ENCODE data around the gene CBFA2T2.

CBFA2T2 gene

DNA sequence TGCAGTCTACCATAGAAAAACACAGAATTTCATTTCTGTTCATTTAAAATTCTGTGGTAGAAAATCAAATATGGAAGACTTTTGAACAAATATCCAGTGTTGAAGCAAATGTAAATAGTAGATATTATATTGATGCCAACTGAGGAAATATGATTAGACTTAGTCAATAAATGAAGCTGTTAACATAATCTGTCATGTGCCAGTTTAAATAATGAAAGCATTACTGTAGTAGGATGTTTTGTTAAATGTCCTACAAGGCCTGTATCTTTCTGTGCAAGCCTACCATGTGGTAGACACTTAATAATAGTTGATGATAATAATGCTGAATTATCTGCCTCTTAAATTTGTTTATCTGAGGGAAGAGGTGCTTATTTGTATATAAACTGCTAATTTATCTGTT, 55.9 kb downstream of the CBFA2T2 start:
- TF ChIP-seq, protein P1, sequence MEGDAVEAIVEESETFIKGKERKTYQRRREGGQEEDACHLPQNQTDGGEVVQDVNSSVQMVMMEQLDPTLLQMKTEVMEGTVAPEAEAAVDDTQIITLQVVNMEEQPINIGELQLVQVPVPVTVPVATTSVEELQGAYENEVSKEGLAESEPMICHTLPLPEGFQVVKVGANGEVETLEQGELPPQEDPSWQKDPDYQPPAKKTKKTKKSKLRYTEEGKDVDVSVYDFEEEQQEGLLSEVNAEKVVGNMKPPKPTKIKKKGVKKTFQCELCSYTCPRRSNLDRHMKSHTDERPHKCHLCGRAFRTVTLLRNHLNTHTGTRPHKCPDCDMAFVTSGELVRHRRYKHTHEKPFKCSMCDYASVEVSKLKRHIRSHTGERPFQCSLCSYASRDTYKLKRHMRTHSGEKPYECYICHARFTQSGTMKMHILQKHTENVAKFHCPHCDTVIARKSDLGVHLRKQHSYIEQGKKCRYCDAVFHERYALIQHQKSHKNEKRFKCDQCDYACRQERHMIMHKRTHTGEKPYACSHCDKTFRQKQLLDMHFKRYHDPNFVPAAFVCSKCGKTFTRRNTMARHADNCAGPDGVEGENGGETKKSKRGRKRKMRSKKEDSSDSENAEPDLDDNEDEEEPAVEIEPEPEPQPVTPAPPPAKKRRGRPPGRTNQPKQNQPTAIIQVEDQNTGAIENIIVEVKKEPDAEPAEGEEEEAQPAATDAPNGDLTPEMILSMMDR (IDR thresholded peaks at IDR 0.05; ENCODE audit: insufficient read depth, missing control alignments): no peak
- FAIRE-seq: no peak

DNA sequence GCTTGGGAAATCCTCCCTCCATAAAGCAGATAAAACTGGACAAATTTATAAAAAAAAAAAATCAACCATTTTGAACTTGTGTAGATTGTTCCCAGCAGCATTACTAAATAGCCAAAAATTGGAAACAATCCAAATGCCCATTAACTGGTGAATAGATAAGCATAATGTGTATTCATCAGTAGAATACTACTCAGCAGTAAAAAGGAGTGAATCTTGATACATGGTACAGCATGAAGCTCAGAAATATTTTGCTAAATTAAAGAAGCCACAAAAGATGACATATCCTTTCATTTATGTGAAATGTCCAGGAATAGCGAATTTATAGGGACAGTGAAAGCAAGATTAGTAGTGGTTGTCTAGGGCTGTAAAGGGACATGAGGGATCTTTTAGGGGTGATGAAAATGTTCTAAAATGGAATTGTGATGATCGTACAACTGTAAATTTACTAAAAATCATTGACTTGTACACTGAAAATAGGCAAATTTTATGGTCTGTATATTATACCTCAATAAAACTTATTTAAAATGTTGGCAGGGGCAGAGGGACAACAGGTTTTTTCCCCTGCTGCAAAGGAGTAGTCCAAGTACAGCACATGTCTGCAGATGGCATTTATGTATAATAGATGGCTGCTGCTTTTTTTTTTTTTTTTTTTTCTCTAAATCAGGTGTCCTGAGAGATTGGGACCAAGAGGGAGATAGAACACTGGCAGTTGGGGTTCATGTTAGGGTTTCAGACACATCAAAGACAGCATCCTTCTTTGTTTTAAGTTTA, 59.5 kb downstream of the CBFA2T2 start:
- FAIRE-seq (no peak), DNase-seq (ENCODE audit: insufficient read length, low spot score) (no peak)
- TF ChIP-seq, protein P1 (IDR thresholded peaks at IDR 0.05; ENCODE audit: insufficient read depth, missing control alignments): no peak

More for the DNA sequence above, 55.9 kb downstream of the CBFA2T2 start:
- no peak for DNase-seq (ENCODE audit: insufficient read length, low spot score)

DNA sequence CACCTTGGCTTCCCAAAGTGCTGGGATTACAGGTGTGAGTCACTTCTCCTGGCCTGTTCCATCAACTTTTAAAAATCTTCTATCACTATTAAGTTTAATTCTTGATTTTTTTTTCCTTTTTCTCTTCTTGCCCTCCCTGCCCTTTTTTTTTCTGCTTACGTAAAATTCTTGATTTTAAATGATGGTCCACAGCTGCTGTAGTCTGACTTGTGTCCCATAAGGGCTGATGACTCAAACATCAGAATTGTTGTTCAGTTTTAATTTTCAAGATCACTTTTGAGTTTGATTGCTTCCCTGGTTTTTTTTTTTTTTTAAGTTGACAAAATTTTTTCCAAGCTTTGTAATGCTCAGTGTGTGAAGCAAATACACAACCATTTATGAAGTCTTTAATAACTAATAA, 61.9 kb downstream of the CBFA2T2 start:
- TF ChIP-seq, protein P1 (IDR thresholded peaks at IDR 0.05; ENCODE audit: insufficient read depth, missing control alignments): no peak
- DNase-seq (ENCODE audit: insufficient read length, low spot score) (no peak), FAIRE-seq (no peak)

DNA sequence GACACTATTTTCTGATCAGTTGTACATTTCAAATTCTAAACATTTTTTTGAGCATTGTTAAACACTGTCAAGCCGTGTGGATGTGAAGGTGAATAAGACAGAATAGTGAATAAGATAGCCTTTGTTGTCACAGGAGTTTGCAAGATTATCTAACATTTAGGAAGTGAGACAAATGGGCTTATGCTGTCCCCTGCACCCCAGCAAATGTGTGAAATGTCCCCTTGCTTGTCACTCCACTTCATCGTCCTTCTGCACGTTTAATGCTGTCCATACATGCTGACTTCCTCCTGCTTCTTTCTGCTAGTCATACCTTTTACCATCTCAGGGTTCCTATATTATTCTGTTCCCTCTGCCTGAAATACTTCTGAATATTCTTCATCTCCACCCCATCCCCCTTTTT, 62.6 kb downstream of the CBFA2T2 start:
- no peak for FAIRE-seq
- TF ChIP-seq, protein P1 (IDR thresholded peaks at IDR 0.05; ENCODE audit: insufficient read depth, missing control alignments): no peak

DNA sequence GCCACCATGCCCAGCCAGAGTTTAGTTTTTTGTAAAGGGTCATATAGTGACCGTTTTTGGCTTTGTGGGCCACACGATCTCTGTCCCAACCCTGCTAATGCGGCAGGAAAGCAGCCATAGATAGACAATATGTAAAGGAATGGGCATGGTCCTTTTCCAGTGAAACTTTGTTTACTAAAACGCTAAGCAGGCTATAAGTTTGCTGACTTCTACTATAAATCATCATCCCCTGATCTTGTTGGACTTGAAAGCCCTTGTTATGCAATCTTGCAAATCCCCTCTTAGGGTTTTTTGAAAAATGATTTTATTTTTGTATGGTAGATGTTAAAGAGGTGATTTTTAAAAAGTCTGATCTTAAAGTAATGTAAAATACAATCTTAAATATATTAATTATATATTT, 63.6 kb downstream of the CBFA2T2 start:
- FAIRE-seq: no peak

More for the DNA sequence above, 62.6 kb downstream of the CBFA2T2 start:
- no peak for DNase-seq (ENCODE audit: insufficient read length, low spot score)

DNA sequence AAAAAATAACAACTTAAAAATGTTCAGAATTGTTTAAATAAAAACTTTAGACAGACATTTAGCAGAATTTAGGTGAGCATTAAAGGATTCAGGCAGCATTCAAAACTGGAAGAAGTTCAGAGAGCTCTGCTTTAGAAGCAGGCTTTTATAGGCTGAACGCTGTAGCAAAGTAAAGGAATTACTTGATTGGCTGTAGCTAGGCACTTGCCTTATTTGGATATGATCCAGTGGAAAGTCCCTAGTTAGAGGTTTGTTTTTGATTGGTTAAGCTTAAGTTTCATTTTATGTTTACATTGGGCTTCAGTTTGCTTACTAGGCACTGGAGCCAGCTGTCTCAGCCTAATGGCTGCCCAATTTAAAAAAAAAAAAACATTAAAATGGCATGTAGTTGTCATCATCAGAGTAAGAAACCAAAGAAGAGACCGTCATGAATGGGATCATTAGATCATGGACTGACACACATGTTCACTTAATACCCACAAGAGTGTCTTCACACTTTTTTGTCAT, 65.1 kb downstream of the CBFA2T2 start:
- DNase-seq (ENCODE audit: insufficient read length, low spot score): no peak
- peak; percentile 38 for FAIRE-seq
- TF ChIP-seq, protein P1 (IDR thresholded peaks at IDR 0.05; ENCODE audit: insufficient read depth, missing control alignments): no peak

More for the DNA sequence above, 63.6 kb downstream of the CBFA2T2 start:
- TF ChIP-seq, protein P1 (IDR thresholded peaks at IDR 0.05; ENCODE audit: insufficient read depth, missing control alignments): no peak
- no peak for DNase-seq (ENCODE audit: insufficient read length, low spot score)

DNA sequence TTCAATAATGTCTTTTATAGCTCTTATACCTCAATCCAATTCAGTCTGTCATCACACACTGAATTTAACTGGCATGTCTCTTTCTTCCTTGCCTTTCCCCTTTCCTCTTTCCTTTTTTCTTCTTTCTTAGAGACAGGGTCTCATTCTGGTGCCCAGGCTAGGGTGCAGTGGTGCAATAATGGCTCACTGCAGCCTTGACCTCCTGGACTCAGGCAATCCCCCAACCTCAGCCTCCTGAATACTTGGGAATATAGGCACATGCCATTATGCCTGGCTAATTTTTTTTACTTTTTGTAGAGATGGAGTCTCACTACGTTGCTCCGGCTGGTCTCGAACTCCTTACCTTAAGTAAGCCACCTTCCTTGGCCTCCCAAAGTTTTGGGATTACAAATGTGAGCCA, 65.9 kb downstream of the CBFA2T2 start:
- FAIRE-seq: no peak
- DNase-seq (ENCODE audit: insufficient read length, low spot score): no peak
- TF ChIP-seq, protein P1 (IDR thresholded peaks at IDR 0.05; ENCODE audit: insufficient read depth, missing control alignments): no peak
